ENCODE data around the gene PSD4. TPM values are rescaled to one million over a fixed set of nuclear protein-coding genes. Genes with fewer than 3 reads are reported as not detected.

Gene PSD4
- 3.3 TPM for total RNA-seq

GRCh38 chr2:113173542-113174375 is at the start of gene PSD4:
TSS of gene PSD4 (plus strand) at chr2:113173971. CDS start at chr2:113182457, 8,486 bp downstream.
- DNase-seq (ENCODE audit: low spot score in 2 of 2) (no peak), FAIRE-seq (no peak)

GRCh38 chr2:113124181-113124961 is 49.4 kb upstream of the PSD4 start:
- DNase-seq (ENCODE audit: low spot score in 2 of 2) (no peak), FAIRE-seq (no peak)

GRCh38 chr2:113124984-113125855 is 48.6 kb upstream of the PSD4 start:
- no peak for DNase-seq (ENCODE audit: low spot score in 2 of 2)
- no peak for FAIRE-seq

- DNase-seq (ENCODE audit: low spot score in 2 of 2) (no peak), FAIRE-seq (no peak)
Measured at GRCh38 chr2:113126845-113127645, 46.7 kb upstream of the PSD4 start, which contains the start of gene IL1RN. TSS of gene IL1RN (plus strand) at chr2:113127598. CDS start at chr2:113127625, 27 bp downstream.

- FAIRE-seq = no peak
Measured at GRCh38 chr2:113127646-113128570, 45.9 kb upstream of the PSD4 start.

GRCh38 chr2:113129519-113130078 is 44.2 kb upstream of the PSD4 start:
- no peak for FAIRE-seq

More at GRCh38 chr2:113127646-113128570, 45.9 kb upstream of the PSD4 start:
- no peak for DNase-seq (ENCODE audit: low spot score in 2 of 2)

GRCh38 chr2:113131352-113132185 is 42.2 kb upstream of the PSD4 start:
- no peak for DNase-seq (ENCODE audit: low spot score in 2 of 2)
- no peak for FAIRE-seq

More at GRCh38 chr2:113129519-113130078, 44.2 kb upstream of the PSD4 start:
- no peak for DNase-seq (ENCODE audit: low spot score in 2 of 2)

- DNase-seq (ENCODE audit: low spot score in 2 of 2) = no peak
- FAIRE-seq = no peak
Measured at GRCh38 chr2:113132414-113133021, 41.3 kb upstream of the PSD4 start.

- DNase-seq (ENCODE audit: low spot score in 2 of 2) (no peak), FAIRE-seq (no peak)
Measured at GRCh38 chr2:113133704-113134598, 39.8 kb upstream of the PSD4 start.

- DNase-seq (ENCODE audit: low spot score in 2 of 2) (no peak), FAIRE-seq (no peak)
Measured at GRCh38 chr2:113134717-113135116, 39.1 kb upstream of the PSD4 start.

GRCh38 chr2:113135317-113135716 is 38.5 kb upstream of the PSD4 start:
- DNase-seq (ENCODE audit: low spot score in 2 of 2) (no peak), FAIRE-seq (no peak)

- FAIRE-seq (no peak), DNase-seq (ENCODE audit: low spot score in 2 of 2) (peak; percentile 22 to 49)
Measured at GRCh38 chr2:113136828-113137775, 36.7 kb upstream of the PSD4 start.

GRCh38 chr2:113137827-113138226 is 35.9 kb upstream of the PSD4 start:
- FAIRE-seq (no peak), DNase-seq (ENCODE audit: low spot score in 2 of 2) (no peak)

- no peak for FAIRE-seq
- peak in 1 of 2 donors; percentile 55 for DNase-seq (ENCODE audit: low spot score in 2 of 2)
Measured at GRCh38 chr2:113138428-113139322, 35.1 kb upstream of the PSD4 start.

All from frontal cortex (tissue), 4 donors.